GM12892 (cell line): ENCODE results near the gene FAM222A.

ENCODE experiments used
- POLR2A ChIP-seq: IDR thresholded peaks from 2 replicates; pipeline ENCODE4 v1.6.1; 2011; ENCODE audit warnings: low read depth, low read length, control low read depth
- POLR2AphosphoS5 ChIP-seq: IDR thresholded peaks from 2 replicates; pipeline ENCODE4 v1.6.1; 2011; ENCODE audit warnings: low read depth, low read length, control low read depth
- TAF1 ChIP-seq: IDR thresholded peaks from 2 replicates; pipeline ENCODE4 v1.6.1; 2011; ENCODE audit warnings: low read depth, mild to moderate bottlenecking, control low read depth, low read length, borderline replicate concordance

DNA sequence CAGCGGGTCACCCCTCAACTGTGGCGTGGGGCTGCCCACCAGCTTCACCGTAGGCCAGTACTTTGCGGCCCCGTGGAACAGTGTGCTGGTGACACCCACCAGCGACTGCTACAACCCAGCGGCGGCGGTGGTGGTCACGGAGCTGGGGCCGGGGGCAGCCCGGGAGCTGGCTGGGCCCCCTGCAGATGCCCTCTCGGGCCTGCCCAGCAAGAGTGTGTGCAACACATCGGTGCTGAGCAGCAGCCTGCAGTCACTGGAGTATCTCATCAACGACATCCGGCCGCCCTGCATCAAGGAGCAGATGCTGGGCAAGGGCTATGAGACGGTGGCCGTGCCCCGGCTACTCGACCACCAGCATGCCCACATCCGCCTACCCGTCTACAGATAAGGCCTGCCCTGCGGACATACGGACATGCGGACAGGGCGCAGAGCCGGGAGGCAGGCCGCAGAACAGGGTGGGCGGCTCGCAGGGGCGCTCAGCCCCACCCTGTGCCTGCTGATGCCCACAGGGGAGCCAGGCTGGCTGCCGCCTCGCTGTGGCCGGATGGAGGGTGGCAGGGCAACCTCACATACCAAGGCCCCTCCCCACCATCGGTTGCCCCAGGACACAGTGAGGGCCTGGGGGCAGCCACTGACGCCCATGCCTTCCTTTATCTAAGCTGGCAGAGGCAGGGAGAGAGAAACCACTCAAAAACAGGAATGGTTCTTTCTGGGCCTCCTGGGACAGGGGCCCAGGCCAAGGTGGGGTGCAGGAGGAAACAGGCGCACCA is 55.5 kb downstream of the FAM222A start:
- TF ChIP-seq POLR2AphosphoS5 (no peak), TAF1 (no peak), POLR2A (no peak)
